GM10266 (cell line): Measurements from ENCODE around the gene MRPL55.
A peak's percentile ranks its signal among the peaks of the same experiment; 100 is the strongest.

Experiments used
- DNase-seq: peaks from one replicate; pipeline ENCODE4 v3.0.0; 2012; ENCODE audit errors: extremely low spot score
- CTCF ChIP-seq: IDR thresholded peaks from 2 replicates; pipeline ENCODE4 v1.5.1; 2012; ENCODE audit warnings: mild to moderate bottlenecking, low read depth; ENCODE audit not compliant: control insufficient read depth, insufficient read depth; ENCODE audit errors: missing control alignments

Gene MRPL55

GRCh38 chr1:228085287-228085951 is 23.7 kb downstream of the MRPL55 start:
- no peak for TF ChIP-seq CTCF
- no peak for DNase-seq

GRCh38 chr1:228084797-228085196 is 24.3 kb downstream of the MRPL55 start:
- DNase-seq, result no peak

GRCh38 chr1:228084325-228084724 is 24.8 kb downstream of the MRPL55 start:
- TF ChIP-seq CTCF, result no peak
- no peak for DNase-seq

More at GRCh38 chr1:228084797-228085196, 24.3 kb downstream of the MRPL55 start:
- no peak for TF ChIP-seq CTCF

- DNase-seq, result no peak
Observed at GRCh38 chr1:228083871-228084278, 25.2 kb downstream of the MRPL55 start.

GRCh38 chr1:228082918-228083870 is 25.9 kb downstream of the MRPL55 start:
- TF ChIP-seq CTCF, result no peak
- no peak for DNase-seq

More at GRCh38 chr1:228083871-228084278, 25.2 kb downstream of the MRPL55 start:
- no peak for TF ChIP-seq CTCF

GRCh38 chr1:228082214-228082917 is 26.7 kb downstream of the MRPL55 start, which contains the start of gene ARF1:
ARF1 (plus strand) TSS chr1:228082708; CDS start chr1:228097115, 14,407 bp downstream.
- DNase-seq, result peak; percentile 100

More at GRCh38 chr1:228082214-228082917, 26.7 kb downstream of the MRPL55 start, which contains the start of gene ARF1:
- no peak for TF ChIP-seq CTCF
